NT2/D1 (cell line): ENCODE measurements around the gene SHROOM4.

Source experiments
- DNase-seq: peaks from one replicate; pipeline ENCODE4 v3.0.0-alpha.2; 2011; ENCODE audit warnings: low read depth, low spot score
- H3K27me3 ChIP-seq: 2 replicates; pipeline ENCODE4 v1.6.0; 2011; ENCODE audit warnings: mild to moderate bottlenecking; ENCODE audit not compliant: insufficient read length, insufficient read depth
- H3K36me3 ChIP-seq: 2 replicates; pipeline ENCODE4 v1.6.1; 2011; ENCODE audit warnings: mild to moderate bottlenecking, low read length, mixed read lengths; ENCODE audit not compliant: insufficient read depth, insufficient read length
- H3K4me1 ChIP-seq: 2 replicates; pipeline ENCODE4 v1.5.1; 2011; ENCODE audit not compliant: insufficient read depth, insufficient read length
- H3K4me3 ChIP-seq: 2 replicates; pipeline ENCODE4 v1.5.1; 2011; ENCODE audit warnings: low read depth; ENCODE audit not compliant: insufficient read length
- H3K9ac ChIP-seq: 2 replicates; pipeline ENCODE4 v1.6.0; 2011; ENCODE audit warnings: low read depth; ENCODE audit not compliant: insufficient read length
- H3K9me3 ChIP-seq: 2 replicates; pipeline ENCODE4 v1.5.1; 2011; ENCODE audit warnings: mild to moderate bottlenecking, low read length; ENCODE audit not compliant: insufficient read depth
- SUZ12 ChIP-seq: IDR thresholded peaks from 2 replicates; pipeline ENCODE4 v1.6.1; 2011; ENCODE audit not compliant: insufficient read length, insufficient read depth; ENCODE audit errors: extremely low read depth
- YY1 ChIP-seq: IDR thresholded peaks from 2 replicates; pipeline ENCODE4 v1.6.1; 2011; ENCODE audit not compliant: insufficient read length, insufficient read depth
- ZNF274 ChIP-seq: IDR thresholded peaks from 2 replicates; pipeline ENCODE4 v1.6.1; 2011; ENCODE audit warnings: mild to moderate bottlenecking, low read depth, low read length

The SHROOM4 gene

GRCh38 chrX:50565718-50566117 is 248.3 kb downstream of the SHROOM4 start:
- no peaks in the 10 kb centered on the region for H3K36me3 ChIP-seq

More at GRCh38 chrX:50565718-50566117, 248.3 kb downstream of the SHROOM4 start:
- DNase-seq: no peak
- Histone ChIP-seq H3K4me3 (no peak overlapping the region), H3K27me3 (no peaks in the 10 kb centered on the region), H3K9me3 (no peaks in the 10 kb centered on the region), H3K4me1 (peaks cover 3% of the 10 kb centered on the region), H3K9ac (no peak overlapping the region)
- no peak for TF ChIP-seq SUZ12
- no peak for TF ChIP-seq YY1
- no peak for TF ChIP-seq ZNF274
